Retinal pigment epithelial cell (primary cell): ENCODE results near the gene ETV3.
A peak's percentile ranks its signal among the peaks of the same experiment; 100 is the strongest.

Source experiments
- DNase-seq: peaks from one replicate; pipeline ENCODE4 v3.0.0-alpha.2; 2010; ENCODE audit warnings: low read depth
- H3K4me3 ChIP-seq: 2 replicates; pipeline ENCODE4 v1.5.1; 2011; ENCODE audit warnings: mild to moderate bottlenecking, low read length, control low read depth, moderate library complexity
- CTCF ChIP-seq: conservative IDR thresholded peaks from 2 replicates; pipeline ENCODE4 v1.5.1; 2011; ENCODE audit warnings: low read depth, low read length, control low read depth, inconsistent platforms

The ETV3 gene

GRCh38 chr1:157153746-157154145 is 15.6 kb upstream of the ETV3 start:
- no peak overlapping the region for H3K4me3 ChIP-seq
- TF ChIP-seq CTCF, result no peak
- no peak for DNase-seq

GRCh38 chr1:157152510-157152909 is 14.3 kb upstream of the ETV3 start:
- H3K4me3 ChIP-seq, result no peak overlapping the region
- no peak for DNase-seq
- no peak for TF ChIP-seq CTCF

- no peak for TF ChIP-seq CTCF
- no peak for DNase-seq
- no peak overlapping the region for H3K4me3 ChIP-seq
Observed at GRCh38 chr1:157151506-157151905, 13.3 kb upstream of the ETV3 start.

- no peak for DNase-seq
- no peak overlapping the region for H3K4me3 ChIP-seq
- TF ChIP-seq CTCF, result no peak
Observed at GRCh38 chr1:157151073-157151472, 12.9 kb upstream of the ETV3 start.

- no peak for DNase-seq
- TF ChIP-seq CTCF, result no peak
- H3K4me3 ChIP-seq, result no peak overlapping the region
Observed at GRCh38 chr1:157150631-157151030, 12.4 kb upstream of the ETV3 start.

GRCh38 chr1:157147906-157148700 is 9.9 kb upstream of the ETV3 start:
- no peak for TF ChIP-seq CTCF
- peak; percentile 75 for DNase-seq

GRCh38 chr1:157147037-157147436 is 8.8 kb upstream of the ETV3 start:
- H3K4me3 ChIP-seq, result no peak overlapping the region
- no peak for TF ChIP-seq CTCF
- no peak for DNase-seq

More at GRCh38 chr1:157147906-157148700, 9.9 kb upstream of the ETV3 start:
- H3K4me3 ChIP-seq, result no peak overlapping the region
